ENCODE data around the gene CASP9.

Gene CASP9

DNA sequence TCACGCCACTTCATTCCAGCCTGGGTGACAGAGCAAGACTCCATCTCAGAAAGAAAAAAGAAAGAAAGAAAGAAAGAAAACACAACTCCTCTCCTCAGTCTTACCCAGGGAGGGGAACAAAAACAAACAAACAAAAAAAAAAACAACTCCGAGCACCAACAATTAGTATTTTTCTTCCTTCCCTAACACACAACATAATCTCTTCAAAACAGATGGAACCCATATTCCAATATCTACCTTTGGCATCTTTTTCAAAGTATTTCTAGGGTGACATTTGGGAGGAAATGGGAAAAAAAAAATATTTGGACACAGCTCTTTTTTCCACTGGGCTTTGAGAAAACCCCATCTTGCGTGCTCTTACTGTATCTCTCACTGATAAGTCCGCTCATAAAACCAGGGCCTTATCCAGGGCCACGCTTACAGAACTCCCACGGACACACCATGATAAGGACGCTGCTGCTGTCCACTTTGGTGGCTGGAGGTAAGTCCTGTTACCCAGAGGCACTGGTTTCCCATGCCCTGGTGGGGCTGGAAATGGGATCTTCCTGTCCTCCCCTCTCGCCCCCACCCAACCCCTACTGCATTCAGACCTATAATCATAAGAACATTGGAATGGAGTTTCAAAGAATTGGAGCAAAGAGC is 67.6 kb downstream of the CASP9 start, which contains the start of gene CELA2A:
Gene CELA2A (plus strand): TSS at position 420 of the 642 bp plus-strand sequence. CDS start 22 bp downstream, at position 442.
- CTCF ChIA-PET, result interaction anchor here (0.7 kb wide), 1 partner anchor 412 kb away, joined by 3 read pairs; no protein-coding TSS in a partner anchor
- H3K36me3 ChIP-seq (ENCODE audit: control insufficient read depth in 2 of 2, insufficient read depth in 1 of 2, low read length in 2 of 2), result no peaks in the 10 kb centered on the region
- no peak for TF ChIP-seq ZNF561 (tag by site-specific recombination; IDR thresholded peaks at IDR 0.05; ENCODE audit: borderline replicate concordance)
- POLR2A ChIA-PET, result no interaction called here
- H3K4me3 ChIP-seq (ENCODE audit: low read depth, low read length), result no peak within 1 kb of the TSS
- H3K4me1 ChIP-seq (ENCODE audit: control insufficient read depth, insufficient read depth, low read length), result peaks cover 8% of the 10 kb centered on the region; the same call in 1 of the 2 replicates
- H3K9me3 ChIP-seq (ENCODE audit: control insufficient read depth, insufficient read depth, low read depth, low read length), result no peaks in the 10 kb centered on the region
- no peak within 1 kb of the TSS for H3K27ac ChIP-seq (ENCODE audit: extremely low read depth, low read depth, low read length)

DNA sequence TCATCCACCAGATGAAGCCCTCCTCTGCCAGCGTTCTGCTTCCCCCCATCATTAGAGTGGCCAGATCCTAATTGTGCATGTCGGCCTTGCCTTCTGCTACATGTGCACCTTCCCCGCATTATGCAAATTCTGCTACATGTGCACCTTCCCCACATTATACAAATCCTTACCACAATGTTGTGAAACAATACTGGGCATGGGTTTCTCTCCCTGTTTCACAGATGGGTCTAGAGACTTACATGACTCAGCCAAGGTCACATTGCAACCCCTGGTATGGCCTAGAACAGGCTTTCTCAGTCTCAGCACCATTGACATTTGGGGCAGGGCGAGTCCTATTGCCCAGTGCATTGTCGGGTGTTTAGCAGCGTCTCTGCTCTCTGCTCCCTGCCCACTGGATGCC is 68.5 kb downstream of the CASP9 start:
- CTCF ChIA-PET, result no interaction called here
- Histone ChIP-seq H3K4me1 (ENCODE audit: control insufficient read depth, insufficient read depth, low read length) (peaks cover 8% of the 10 kb centered on the region; the same call in 1 of the 2 replicates), H3K27ac (ENCODE audit: extremely low read depth, low read depth, low read length) (no peak overlapping the region), H3K36me3 (ENCODE audit: control insufficient read depth in 2 of 2, insufficient read depth in 1 of 2, low read length in 2 of 2) (no peaks in the 10 kb centered on the region), H3K9me3 (ENCODE audit: control insufficient read depth, insufficient read depth, low read depth, low read length) (no peaks in the 10 kb centered on the region), H3K4me3 (ENCODE audit: low read depth, low read length) (no peak overlapping the region)
- TF ChIP-seq ZNF426 (tag by site-specific recombination; IDR thresholded peaks at IDR 0.05) (no peak), ZNF785 (tag by site-specific recombination; IDR thresholded peaks at IDR 0.05) (no peak)
- TF ChIP-seq, protein P1, sequence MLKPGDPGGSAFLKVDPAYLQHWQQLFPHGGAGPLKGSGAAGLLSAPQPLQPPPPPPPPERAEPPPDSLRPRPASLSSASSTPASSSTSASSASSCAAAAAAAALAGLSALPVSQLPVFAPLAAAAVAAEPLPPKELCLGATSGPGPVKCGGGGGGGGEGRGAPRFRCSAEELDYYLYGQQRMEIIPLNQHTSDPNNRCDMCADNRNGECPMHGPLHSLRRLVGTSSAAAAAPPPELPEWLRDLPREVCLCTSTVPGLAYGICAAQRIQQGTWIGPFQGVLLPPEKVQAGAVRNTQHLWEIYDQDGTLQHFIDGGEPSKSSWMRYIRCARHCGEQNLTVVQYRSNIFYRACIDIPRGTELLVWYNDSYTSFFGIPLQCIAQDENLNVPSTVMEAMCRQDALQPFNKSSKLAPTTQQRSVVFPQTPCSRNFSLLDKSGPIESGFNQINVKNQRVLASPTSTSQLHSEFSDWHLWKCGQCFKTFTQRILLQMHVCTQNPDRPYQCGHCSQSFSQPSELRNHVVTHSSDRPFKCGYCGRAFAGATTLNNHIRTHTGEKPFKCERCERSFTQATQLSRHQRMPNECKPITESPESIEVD (tag by site-specific recombination; IDR thresholded peaks at IDR 0.05), result no peak
- TF ChIP-seq, protein P2, sequence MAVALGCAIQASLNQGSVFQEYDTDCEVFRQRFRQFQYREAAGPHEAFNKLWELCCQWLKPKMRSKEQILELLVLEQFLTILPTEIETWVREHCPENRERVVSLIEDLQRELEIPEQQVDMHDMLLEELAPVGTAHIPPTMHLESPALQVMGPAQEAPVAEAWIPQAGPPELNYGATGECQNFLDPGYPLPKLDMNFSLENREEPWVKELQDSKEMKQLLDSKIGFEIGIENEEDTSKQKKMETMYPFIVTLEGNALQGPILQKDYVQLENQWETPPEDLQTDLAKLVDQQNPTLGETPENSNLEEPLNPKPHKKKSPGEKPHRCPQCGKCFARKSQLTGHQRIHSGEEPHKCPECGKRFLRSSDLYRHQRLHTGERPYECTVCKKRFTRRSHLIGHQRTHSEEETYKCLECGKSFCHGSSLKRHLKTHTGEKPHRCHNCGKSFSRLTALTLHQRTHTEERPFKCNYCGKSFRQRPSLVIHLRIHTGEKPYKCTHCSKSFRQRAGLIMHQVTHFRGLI (tag by site-specific recombination; IDR thresholded peaks at IDR 0.05), result no peak
- TF ChIP-seq, protein P3, sequence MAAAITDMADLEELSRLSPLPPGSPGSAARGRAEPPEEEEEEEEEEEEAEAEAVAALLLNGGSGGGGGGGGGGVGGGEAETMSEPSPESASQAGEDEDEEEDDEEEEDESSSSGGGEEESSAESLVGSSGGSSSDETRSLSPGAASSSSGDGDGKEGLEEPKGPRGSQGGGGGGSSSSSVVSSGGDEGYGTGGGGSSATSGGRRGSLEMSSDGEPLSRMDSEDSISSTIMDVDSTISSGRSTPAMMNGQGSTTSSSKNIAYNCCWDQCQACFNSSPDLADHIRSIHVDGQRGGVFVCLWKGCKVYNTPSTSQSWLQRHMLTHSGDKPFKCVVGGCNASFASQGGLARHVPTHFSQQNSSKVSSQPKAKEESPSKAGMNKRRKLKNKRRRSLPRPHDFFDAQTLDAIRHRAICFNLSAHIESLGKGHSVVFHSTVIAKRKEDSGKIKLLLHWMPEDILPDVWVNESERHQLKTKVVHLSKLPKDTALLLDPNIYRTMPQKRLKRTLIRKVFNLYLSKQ (tag by site-specific recombination; IDR thresholded peaks at IDR 0.05; ENCODE audit: borderline replicate concordance), result no peak
- POLR2A ChIA-PET, result no interaction called here

DNA sequence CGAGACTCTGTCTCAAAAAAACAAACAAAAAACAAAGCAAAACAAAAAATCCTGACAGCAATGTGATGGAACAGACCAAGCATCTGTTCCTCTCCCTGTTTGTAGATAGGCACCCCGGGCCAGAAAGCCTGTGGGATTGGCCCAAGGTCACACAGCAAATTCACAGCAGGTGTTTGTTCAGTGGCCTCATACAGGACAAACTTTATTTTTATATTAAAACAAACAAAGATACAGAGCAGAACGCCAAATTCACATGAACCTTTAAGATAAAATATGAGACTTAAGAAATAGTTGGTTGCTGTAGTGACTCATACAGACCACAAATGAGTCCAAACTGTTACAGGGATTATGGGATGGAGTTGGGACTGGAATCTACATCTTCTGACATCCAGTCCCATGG is 69.8 kb downstream of the CASP9 start:
- peak; percentile 46; the same call in 1 of the 2 replicates for TF ChIP-seq ZNF600 (tag by site-specific recombination; IDR thresholded peaks at IDR 0.05)
- no peak for TF ChIP-seq ZBTB20 (tag by site-specific recombination; IDR thresholded peaks at IDR 0.05)
- Histone ChIP-seq H3K9me3 (ENCODE audit: control insufficient read depth, insufficient read depth, low read depth, low read length) (no peaks in the 10 kb centered on the region), H3K4me3 (ENCODE audit: low read depth, low read length) (no peak overlapping the region), H3K4me1 (ENCODE audit: control insufficient read depth, insufficient read depth, low read length) (no peaks in the 10 kb centered on the region), H3K36me3 (ENCODE audit: control insufficient read depth in 2 of 2, insufficient read depth in 1 of 2, low read length in 2 of 2) (no peaks in the 10 kb centered on the region), H3K27ac (ENCODE audit: extremely low read depth, low read depth, low read length) (no peak overlapping the region)
- ChIA-PET CTCF (interaction anchor here (0.9 kb wide), 1 partner anchor 11 kb away, joined by 3 read pairs; no protein-coding TSS in a partner anchor), POLR2A (no interaction called here)

DNA sequence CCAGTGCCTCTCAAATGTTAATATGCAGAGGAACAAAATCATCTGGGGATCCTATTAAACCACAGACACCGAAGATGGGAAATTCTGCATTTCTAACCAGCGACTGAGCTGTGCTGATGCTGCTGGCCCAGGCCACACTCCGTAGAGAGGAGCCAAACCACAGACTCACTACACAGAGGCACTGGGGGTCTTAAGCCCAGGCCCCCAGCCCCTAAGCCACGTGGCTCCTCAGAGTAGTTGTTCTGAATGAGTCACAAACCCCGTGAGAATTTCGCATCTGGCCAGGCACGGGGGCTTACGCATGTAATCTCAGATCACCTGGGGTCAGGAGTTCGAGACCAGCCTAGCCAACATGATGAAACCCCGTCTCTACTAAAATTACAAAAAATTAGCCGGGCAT is 70.3 kb downstream of the CASP9 start:
- H3K4me3 ChIP-seq (ENCODE audit: low read depth, low read length), result no peak overlapping the region
- TF ChIP-seq ZNF335 (tag by site-specific recombination; conservative IDR thresholded peaks at IDR 0.05), result peak; percentile 43; the same call in 1 of the 2 replicates
- no peak for TF ChIP-seq ZNF510 (tag by site-specific recombination; IDR thresholded peaks at IDR 0.05; ENCODE audit: insufficient replicate concordance)
- H3K36me3 ChIP-seq (ENCODE audit: control insufficient read depth in 2 of 2, insufficient read depth in 1 of 2, low read length in 2 of 2), result no peaks in the 10 kb centered on the region
- H3K27ac ChIP-seq (ENCODE audit: extremely low read depth, low read depth, low read length), result no peak overlapping the region
- ChIA-PET CTCF (no interaction called here), POLR2A (no interaction called here)
- no peaks in the 10 kb centered on the region for H3K9me3 ChIP-seq (ENCODE audit: control insufficient read depth, insufficient read depth, low read depth, low read length)
- no peaks in the 10 kb centered on the region for H3K4me1 ChIP-seq (ENCODE audit: control insufficient read depth, insufficient read depth, low read length)
